ENCODE data around the gene DUSP28.
"Not testable (repeated sequence)": the region's sequence is repeated elsewhere in the genome, so short reads cannot be mapped to it uniquely, and the experiment has no call there.

The DUSP28 gene

DNA sequence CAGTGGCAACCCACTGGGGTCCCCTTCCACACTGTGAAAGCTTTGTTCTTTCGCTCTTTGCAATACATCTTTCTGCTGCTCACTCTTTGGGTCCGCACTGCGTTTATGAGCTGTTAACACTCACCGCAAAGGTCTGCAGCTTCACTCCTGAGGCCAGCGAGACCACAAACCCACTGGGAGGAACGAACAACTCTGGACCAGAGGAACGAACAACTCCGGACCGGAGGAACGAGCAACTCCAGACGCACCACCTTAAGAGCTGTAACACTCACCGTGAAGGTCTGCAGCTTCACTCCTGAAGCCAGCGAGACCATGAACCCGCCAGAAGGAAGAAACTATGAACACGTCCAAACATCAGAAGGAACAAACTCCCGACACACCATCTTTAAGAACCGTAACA is 21.1 kb upstream of the DUSP28 start:
- not testable (repeated sequence) for H3K9ac ChIP-seq (ENCODE audit: low read depth, low read length); H3K4me1 ChIP-seq (ENCODE audit: insufficient read depth, low read length); H3K9me3 ChIP-seq (ENCODE audit: control insufficient read depth, insufficient read depth, low read length); H3K36me3 ChIP-seq (ENCODE audit: insufficient read depth, low read length)

DNA sequence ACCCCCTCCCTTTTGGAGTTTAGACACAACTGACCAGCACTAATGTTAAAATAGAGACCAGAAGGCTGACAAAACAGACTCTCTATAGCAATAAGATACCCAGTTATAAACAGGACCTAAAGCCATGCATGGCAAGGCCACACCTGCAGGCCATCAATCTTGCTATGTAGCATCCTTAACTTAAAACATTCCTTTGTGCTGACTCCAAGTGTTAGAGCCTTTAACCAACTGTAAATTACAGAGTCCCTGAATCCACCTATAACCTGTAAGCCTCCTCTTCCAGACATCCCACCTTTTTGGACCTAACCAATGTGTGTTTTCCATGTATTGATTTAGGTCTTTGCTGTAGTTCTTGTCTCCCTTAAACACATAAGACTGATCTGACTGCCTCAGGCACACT is 20.3 kb upstream of the DUSP28 start:
- Histone ChIP-seq H3K4me1 (ENCODE audit: insufficient read depth, low read length) (no peaks in the 10 kb centered on the region), H3K36me3 (ENCODE audit: insufficient read depth, low read length) (no peaks in the 10 kb centered on the region), H3K9me3 (ENCODE audit: control insufficient read depth, insufficient read depth, low read length) (peaks cover 3% of the 10 kb centered on the region), H3K9ac (ENCODE audit: low read depth, low read length) (no peak overlapping the region)

DNA sequence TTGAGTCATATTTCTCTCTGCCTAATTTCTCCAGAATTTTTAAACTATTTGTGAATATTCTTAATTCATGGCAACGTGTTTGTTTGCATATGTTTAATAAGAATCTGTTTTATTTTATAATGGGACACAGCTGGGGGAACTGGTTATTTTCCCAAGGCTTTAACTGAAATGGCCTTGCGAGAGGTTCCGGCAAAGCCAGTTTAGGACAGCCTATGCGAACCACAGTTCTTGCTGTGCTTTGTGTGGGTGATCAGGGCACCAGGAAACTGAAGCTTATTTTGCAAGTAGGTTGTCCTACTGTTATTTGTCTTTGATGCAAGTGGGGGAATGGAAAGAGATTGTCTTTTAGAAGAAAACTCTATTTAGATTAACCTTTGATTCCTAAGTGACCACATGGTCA is 8.9 kb upstream of the DUSP28 start:
- peaks cover 14% of the 10 kb centered on the region; the same call in 1 of the 2 replicates for H3K9me3 ChIP-seq (ENCODE audit: control insufficient read depth, insufficient read depth, low read length)
- H3K4me1 ChIP-seq (ENCODE audit: insufficient read depth, low read length), result no peaks in the 10 kb centered on the region
- no peaks in the 10 kb centered on the region for H3K36me3 ChIP-seq (ENCODE audit: insufficient read depth, low read length)
- no peak overlapping the region for H3K9ac ChIP-seq (ENCODE audit: low read depth, low read length)

DNA sequence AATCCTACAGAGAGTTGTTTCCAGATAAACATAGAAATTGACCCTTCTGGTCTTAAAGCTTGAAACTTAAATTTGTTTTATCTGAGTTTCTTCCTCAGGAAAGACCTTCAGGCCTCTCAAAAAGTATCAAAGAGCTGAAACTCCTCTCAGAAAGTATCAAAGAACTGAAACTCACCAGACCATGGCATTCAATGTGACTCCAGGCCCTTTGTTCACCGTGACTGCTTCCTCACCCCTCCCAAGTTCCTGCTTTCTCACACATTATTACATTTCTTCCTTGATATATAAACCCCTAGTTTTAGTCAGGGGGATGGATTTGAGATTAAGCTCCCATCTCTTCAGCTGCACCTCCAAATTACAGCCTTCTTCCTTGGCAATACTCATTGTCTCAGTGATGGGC is 8.3 kb upstream of the DUSP28 start:
- H3K9ac ChIP-seq (ENCODE audit: low read depth, low read length), result no peak overlapping the region
- no peaks in the 10 kb centered on the region for H3K36me3 ChIP-seq (ENCODE audit: insufficient read depth, low read length)

DNA sequence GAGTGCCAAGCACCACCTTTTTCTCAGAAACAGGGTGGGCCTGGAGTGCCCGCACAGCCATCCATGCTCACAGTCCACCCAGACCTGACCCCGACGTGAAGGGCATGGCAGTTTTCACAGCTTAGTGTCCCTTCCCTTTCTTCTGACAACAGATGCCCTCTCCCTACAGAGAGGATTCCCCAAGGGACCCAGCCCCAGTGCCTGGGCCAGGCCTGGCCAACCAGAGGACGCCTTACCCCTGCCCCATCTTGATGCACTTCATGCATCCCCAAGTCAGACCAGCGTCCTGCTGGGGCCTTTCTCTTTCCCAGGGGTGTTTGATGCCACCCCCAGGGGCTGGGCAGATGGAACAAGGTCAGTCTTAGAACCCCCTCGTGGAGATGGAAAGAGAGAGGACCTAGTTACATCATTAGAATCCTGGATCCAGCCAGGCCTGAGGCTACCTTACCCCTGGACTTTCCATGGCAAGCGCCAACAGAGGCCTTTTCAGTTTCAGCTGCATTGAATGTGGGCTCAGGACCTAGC is 6.1 kb upstream of the DUSP28 start:
- no peak overlapping the region for H3K9ac ChIP-seq (ENCODE audit: low read depth, low read length)
- H3K9me3 ChIP-seq (ENCODE audit: control insufficient read depth, insufficient read depth, low read length), result peaks cover 14% of the 10 kb centered on the region; the same call in 1 of the 2 replicates
- H3K4me1 ChIP-seq (ENCODE audit: insufficient read depth, low read length), result no peaks in the 10 kb centered on the region; the same call in 1 of the 2 replicates
- no peaks in the 10 kb centered on the region for H3K36me3 ChIP-seq (ENCODE audit: insufficient read depth, low read length)

More for the DNA sequence above, 8.3 kb upstream of the DUSP28 start:
- peaks cover 14% of the 10 kb centered on the region; the same call in 1 of the 2 replicates for H3K9me3 ChIP-seq (ENCODE audit: control insufficient read depth, insufficient read depth, low read length)
- no peaks in the 10 kb centered on the region for H3K4me1 ChIP-seq (ENCODE audit: insufficient read depth, low read length)

DNA sequence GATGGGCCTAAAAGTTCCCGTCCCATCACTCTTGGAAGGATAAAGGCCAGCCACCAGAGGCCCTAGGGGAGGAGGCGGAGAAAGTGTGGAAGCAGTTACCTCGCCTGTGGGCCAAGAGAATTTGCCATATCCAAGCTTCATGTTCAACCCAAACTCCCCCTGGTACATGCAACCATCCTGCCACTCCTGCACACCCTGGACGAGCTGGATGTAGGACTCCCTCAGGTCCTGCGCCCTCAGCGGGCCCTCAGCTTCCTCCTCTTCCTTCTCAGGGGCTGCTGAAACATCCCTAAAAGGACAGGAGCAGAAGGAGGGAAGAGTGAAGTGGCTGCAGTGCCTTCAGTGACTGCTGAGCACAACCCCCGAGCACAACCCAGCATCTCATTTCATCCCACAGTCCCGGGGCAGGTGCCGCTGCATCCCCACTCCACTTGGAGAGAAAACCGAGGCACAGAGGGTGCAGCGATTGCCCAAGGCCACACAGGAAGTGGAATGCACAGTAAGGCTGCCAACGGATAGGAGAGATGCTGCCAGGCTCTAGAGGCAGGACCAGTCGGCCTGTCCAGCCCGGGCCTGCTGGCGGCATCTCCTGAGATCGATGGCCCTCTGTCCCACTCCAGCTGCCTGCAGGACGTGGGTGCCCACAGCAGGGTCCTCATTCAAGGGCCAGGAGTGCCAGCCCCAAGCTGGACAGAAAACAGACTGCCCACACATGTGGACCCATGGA is 5.2 kb upstream of the DUSP28 start:
- H3K9ac ChIP-seq (ENCODE audit: low read depth, low read length), result no peak overlapping the region
- no peaks in the 10 kb centered on the region; the same call in 1 of the 2 replicates for H3K4me1 ChIP-seq (ENCODE audit: insufficient read depth, low read length)
- no peaks in the 10 kb centered on the region for H3K36me3 ChIP-seq (ENCODE audit: insufficient read depth, low read length)
- H3K9me3 ChIP-seq (ENCODE audit: control insufficient read depth, insufficient read depth, low read length), result peaks cover 14% of the 10 kb centered on the region; the same call in 1 of the 2 replicates

DNA sequence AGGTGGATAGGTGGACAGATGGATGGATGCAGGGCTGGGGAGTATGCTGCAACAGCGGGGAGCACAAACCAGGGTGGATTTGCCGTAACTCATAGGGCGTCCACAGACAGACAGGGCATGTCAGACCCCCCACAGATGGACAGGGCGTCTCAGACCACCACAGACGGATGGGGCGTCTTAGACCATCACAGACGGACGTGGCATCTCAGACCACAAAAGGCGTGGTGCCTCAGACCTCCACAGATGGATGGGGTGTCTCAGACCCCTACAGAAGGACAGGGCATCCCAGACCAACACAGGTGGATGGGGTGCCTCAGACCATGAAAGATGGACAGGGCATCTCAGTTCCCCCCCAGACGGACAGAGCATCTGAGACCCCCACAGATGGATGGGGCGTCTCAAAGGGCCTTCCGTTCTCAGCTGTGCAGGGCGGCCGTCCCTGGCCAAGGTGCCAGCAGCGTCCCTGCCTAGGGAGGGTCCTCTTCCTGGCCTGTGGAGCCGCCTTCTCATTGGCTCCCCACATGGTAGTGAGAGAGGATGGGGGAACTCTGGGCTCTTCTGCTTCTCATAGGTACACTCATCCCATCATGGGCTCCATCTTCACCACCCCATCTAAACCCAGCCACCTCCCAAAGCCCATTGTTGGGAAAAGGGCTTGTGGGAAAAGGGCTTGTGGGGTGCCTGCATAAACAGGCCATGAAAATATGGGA is 4.5 kb upstream of the DUSP28 start:
- Histone ChIP-seq H3K4me1 (ENCODE audit: insufficient read depth, low read length) (no peaks in the 10 kb centered on the region; the same call in 1 of the 2 replicates), H3K9ac (ENCODE audit: low read depth, low read length) (no peak overlapping the region), H3K9me3 (ENCODE audit: control insufficient read depth, insufficient read depth, low read length) (peaks cover 13% of the 10 kb centered on the region; the same call in 1 of the 2 replicates), H3K36me3 (ENCODE audit: insufficient read depth, low read length) (no peaks in the 10 kb centered on the region)

DNA sequence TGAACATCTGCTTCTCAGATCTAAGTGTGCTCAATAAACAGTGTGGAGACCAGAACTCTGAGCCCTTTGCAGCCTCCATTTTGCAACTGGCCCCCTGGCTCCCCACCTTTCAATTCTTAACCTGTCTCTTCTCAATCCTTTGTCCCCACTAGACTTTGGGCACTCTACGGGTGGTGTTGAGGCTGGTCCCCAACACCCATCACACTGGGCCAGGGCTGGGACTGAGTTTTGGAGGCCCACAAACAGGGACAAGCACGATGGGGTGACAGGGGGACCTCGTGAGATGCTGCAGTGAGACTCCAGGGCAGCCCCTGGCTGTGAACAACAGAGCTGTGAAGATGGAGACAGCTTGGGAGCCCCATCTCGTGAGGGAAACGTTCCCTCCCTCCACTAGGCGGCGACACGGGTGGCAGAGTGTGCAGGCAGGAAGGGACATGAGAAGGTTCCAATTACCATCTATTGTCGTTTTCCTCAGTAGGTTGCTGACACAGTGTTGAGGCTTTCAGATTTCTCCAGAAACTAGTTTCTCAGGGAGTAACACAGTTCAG is 3.5 kb upstream of the DUSP28 start:
- H3K9ac ChIP-seq (ENCODE audit: low read depth, low read length), result peak overlapping the region; percentile 29; the same call in 1 of the 2 replicates
- H3K36me3 ChIP-seq (ENCODE audit: insufficient read depth, low read length), result no peaks in the 10 kb centered on the region
- peaks cover 3% of the 10 kb centered on the region; the same call in 1 of the 2 replicates for H3K9me3 ChIP-seq (ENCODE audit: control insufficient read depth, insufficient read depth, low read length)
- H3K4me1 ChIP-seq (ENCODE audit: insufficient read depth, low read length), result no peaks in the 10 kb centered on the region; the same call in 1 of the 2 replicates

DNA sequence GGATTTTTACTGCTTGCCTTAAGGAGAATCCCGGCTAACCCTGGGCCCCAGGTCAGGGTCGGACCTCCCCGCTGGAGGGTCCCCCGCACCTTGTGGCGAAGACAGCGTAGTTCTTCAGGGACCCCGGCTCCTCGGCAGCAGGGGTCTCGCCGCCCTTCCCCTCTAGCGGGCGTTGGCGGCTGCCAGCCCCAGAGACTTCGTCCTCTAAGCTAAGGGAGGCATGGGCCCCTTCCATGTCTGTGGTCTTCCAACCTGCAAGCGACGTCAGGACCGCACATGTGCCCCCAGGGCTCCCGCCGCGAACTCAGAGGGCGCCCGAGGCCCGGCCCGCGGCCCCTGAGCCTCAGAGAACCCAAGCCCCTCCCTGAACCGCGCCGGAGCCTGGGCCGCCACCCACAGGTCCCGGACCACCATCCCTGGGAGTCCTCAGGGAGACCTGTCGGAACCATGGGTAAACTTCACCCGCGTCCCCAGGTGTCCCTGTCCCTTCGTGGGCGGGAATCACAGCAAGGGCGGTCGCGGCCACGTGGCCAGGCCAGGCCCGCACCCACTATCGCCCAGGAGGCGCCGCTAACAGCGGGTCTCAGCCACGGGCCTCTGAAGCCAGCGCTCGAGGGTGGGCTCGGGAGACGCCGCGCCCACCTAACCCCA is 2.9 kb upstream of the DUSP28 start:
- peak overlapping the region; percentile 29; the same call in 1 of the 2 replicates for H3K9ac ChIP-seq (ENCODE audit: low read depth, low read length)
- H3K36me3 ChIP-seq (ENCODE audit: insufficient read depth, low read length), result no peaks in the 10 kb centered on the region
- H3K9me3 ChIP-seq (ENCODE audit: control insufficient read depth, insufficient read depth, low read length), result no peaks in the 10 kb centered on the region
- no peaks in the 10 kb centered on the region; the same call in 1 of the 2 replicates for H3K4me1 ChIP-seq (ENCODE audit: insufficient read depth, low read length)

DNA sequence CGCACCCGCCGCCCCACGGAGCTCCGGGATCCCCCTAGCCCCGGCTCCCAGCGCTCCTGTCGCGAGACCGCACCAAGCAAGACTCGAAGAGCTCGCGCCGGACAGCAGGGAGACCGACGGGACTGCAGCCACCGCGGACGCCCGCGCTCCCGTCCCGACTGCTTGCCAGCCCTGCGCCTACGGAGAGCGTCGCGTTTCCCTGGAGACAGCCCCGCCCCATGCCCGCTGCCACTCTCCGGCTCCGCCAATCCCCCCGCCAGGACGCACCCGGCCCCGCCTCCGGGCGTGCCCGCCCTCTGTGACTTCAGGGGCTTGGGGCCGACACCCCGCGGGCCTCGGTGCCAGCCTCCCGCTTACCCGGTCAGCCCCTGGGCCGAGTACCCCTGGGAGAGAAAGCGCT is 2.3 kb upstream of the DUSP28 start, which contains the start of gene ANKMY1:
TSS of gene ANKMY1 (minus strand) at position 181 of the 400 bp plus-strand sequence. CDS start 653 bp downstream, outside the sequence.
- no peaks in the 10 kb centered on the region; the same call in 1 of the 2 replicates for H3K4me1 ChIP-seq (ENCODE audit: insufficient read depth, low read length)
- H3K9ac ChIP-seq (ENCODE audit: low read depth, low read length), result peak within 1 kb of the TSS; percentile 36; the same call in 1 of the 2 replicates
- no peaks in the 10 kb centered on the region for H3K9me3 ChIP-seq (ENCODE audit: control insufficient read depth, insufficient read depth, low read length)
- no peaks in the 10 kb centered on the region for H3K36me3 ChIP-seq (ENCODE audit: insufficient read depth, low read length)

DNA sequence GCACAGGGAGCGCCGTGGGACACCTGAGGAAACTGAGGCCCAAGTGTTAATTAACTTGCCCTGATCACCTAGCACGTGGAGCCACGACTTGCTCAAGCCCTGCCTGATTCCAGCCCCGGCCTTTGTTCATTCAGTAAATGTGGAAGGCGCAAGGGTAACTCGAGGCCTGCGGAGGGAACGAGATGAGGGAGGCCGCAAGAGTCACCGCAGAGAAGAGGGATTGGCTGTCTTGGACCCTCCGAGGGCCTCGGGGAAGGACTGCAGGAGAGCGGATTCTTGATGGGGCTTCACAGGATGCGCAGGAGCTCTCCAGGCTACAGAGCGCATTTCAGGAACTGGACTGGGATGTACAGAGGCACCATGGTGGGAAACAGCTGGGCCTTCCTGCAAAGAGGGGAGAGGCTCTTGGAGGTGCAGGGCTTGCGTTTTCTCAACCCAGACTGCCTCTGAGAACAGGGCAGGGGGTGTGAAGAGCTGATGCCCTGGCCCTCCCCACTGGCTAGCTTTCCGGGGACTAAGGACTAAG is 1.9 kb upstream of the DUSP28 start:
- no peaks in the 10 kb centered on the region for H3K36me3 ChIP-seq (ENCODE audit: insufficient read depth, low read length)
- peak overlapping the region; percentile 36; the same call in 1 of the 2 replicates for H3K9ac ChIP-seq (ENCODE audit: low read depth, low read length)
- no peaks in the 10 kb centered on the region for H3K9me3 ChIP-seq (ENCODE audit: control insufficient read depth, insufficient read depth, low read length)
- H3K4me1 ChIP-seq (ENCODE audit: insufficient read depth, low read length), result no peaks in the 10 kb centered on the region; the same call in 1 of the 2 replicates

DNA sequence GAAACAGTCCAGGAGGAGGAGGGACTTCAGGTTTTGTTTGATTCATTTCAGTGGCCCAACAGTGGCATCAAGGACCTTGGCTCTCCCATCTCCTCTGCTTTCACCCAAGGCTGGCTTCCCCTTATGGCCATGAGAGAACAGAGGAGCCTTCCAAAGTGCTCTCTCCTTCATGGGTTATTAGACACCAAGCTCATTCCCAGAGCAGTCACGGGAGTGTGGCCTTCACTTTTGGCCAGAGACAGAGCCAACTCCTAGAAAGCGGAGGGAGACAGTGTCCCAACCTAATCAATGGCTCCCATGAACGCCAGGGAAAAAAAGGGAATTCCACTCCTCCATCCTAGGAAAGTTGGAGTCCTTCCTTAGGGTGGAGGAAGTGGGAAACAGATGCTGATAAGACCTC is 871 bp upstream of the DUSP28 start:
- no peaks in the 10 kb centered on the region for H3K9me3 ChIP-seq (ENCODE audit: control insufficient read depth, insufficient read depth, low read length)
- no peaks in the 10 kb centered on the region; the same call in 1 of the 2 replicates for H3K4me1 ChIP-seq (ENCODE audit: insufficient read depth, low read length)
- H3K9ac ChIP-seq (ENCODE audit: low read depth, low read length), result no peak overlapping the region
- H3K36me3 ChIP-seq (ENCODE audit: insufficient read depth, low read length), result no peaks in the 10 kb centered on the region

DNA sequence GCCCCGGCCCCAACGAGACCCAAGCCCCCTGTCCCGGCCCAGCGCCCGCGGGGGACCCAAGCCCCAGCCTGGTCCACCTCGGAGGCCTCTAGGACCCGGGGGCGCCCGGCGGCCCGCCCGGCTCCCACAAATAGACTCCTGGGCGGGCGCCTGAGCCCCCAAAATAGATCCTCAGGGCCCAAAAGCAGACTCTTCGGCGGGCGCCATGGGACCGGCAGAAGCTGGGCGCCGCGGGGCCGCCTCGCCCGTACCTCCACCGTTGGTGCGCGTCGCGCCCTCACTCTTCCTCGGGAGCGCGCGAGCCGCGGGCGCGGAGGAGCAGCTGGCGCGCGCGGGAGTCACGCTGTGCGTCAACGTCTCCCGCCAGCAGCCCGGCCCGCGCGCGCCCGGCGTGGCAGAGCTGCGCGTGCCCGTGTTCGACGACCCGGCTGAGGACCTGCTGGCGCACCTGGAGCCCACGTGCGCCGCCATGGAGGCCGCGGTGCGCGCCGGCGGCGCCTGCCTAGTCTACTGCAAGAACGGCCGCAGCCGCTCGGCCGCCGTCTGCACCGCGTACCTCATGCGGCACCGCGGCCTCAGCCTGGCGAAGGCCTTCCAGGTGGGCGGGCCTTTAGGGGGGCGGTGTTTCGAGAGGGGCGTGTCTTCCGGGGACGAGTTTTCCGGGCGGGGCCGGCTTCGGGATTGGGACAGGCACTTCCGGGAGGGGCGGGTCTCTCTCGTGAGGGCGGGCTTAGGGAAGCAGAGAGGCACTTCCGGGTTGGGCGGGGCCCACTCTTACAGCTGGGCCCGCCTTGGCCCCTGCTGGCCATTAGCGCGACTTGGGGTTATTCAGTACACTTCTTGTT is 545 bp downstream of the DUSP28 start:
- Histone ChIP-seq H3K4me1 (ENCODE audit: insufficient read depth, low read length) (peaks cover 7% of the 10 kb centered on the region; the same call in 1 of the 2 replicates), H3K9ac (ENCODE audit: low read depth, low read length) (peak overlapping the region; percentile 52), H3K9me3 (ENCODE audit: control insufficient read depth, insufficient read depth, low read length) (no peaks in the 10 kb centered on the region), H3K36me3 (ENCODE audit: insufficient read depth, low read length) (no peaks in the 10 kb centered on the region)
